Calu3 (cell line): Measurements from ENCODE around the gene RASL11A. TPM values are rescaled to one million over a fixed set of nuclear protein-coding genes. Genes with fewer than 3 reads are reported as not detected.

ENCODE experiments used
- BruUV-seq: library from RNA; stranded (reverse); fragments of 400-500 nt; replicated peaks from 2 replicates; lab custom pipeline; 2021; lab: Mats Ljungman, UMichigan
- CTCF ChIA-PET: fragments of 300-600 bp; sonication (Branson Sonifier 250); formaldehyde crosslinking; loops from one replicate; lab custom pipeline; 2022; ENCODE audit warnings: antibody characterized with exemption; lab: Charles Lee
- DNase-seq: peaks from one replicate; pipeline ENCODE4 v3.0.0; 2022
- H3K27ac Mint-ChIP-seq: one replicate; pipeline ENCODE4 v1.8.0; 2022; ENCODE audit warnings: mixed read lengths; ENCODE audit not compliant: unreplicated experiment
- H3K27me3 Mint-ChIP-seq: one replicate; pipeline ENCODE4 v1.8.0; 2022; ENCODE audit warnings: mixed read lengths; ENCODE audit not compliant: unreplicated experiment
- H3K36me3 Mint-ChIP-seq: one replicate; pipeline ENCODE4 v1.8.0; 2022; ENCODE audit warnings: mild to moderate bottlenecking, moderate library complexity, mixed read lengths; ENCODE audit not compliant: insufficient read depth, unreplicated experiment
- H3K4me1 Mint-ChIP-seq: one replicate; pipeline ENCODE4 v1.8.0; 2022; ENCODE audit warnings: mild to moderate bottlenecking, low read depth, mixed read lengths; ENCODE audit not compliant: unreplicated experiment
- H3K4me3 Mint-ChIP-seq: one replicate; pipeline ENCODE4 v1.8.0; 2022; ENCODE audit warnings: mild to moderate bottlenecking, low read depth, moderate library complexity, mixed read lengths; ENCODE audit not compliant: unreplicated experiment
- H3K9me3 Mint-ChIP-seq: one replicate; pipeline ENCODE4 v1.8.0; 2022; ENCODE audit warnings: low read depth, mixed read lengths; ENCODE audit not compliant: unreplicated experiment
- CTCF ChIP-seq: fragments of 200-600 bp; IDR thresholded peaks from one replicate; pipeline ENCODE4 v1.8.0; 2022; ENCODE audit warnings: antibody characterized with exemption; ENCODE audit not compliant: unreplicated experiment
- intact Hi-C: fragments of 100-400 bp; cut with micrococcal nuclease; formaldehyde crosslinking; loops from one replicate; pipeline ENCODE4 v1.10.0; 2022; ENCODE audit not compliant: unreplicated experiment
- total RNA-seq: library from RNA; stranded (reverse); gene quantifications from 2 replicates; pipeline ENCODE4 v1.2.3, GENCODE V29; 2022

The RASL11A gene
- total RNA-seq, 1 experiment from 2014 or later: 1.3 TPM

GRCh38 chr13:27245610-27246009, 25.0 kb upstream of the RASL11A start:
- TF ChIP-seq CTCF: no peak
- H3K36me3 Mint-ChIP-seq: peaks cover 2% of the 10 kb centered on the region
- no peak overlapping the region for H3K27ac Mint-ChIP-seq
- CTCF ChIA-PET: no interaction called here
- H3K4me3 Mint-ChIP-seq: no peak overlapping the region
- H3K4me1 Mint-ChIP-seq: no peaks in the 10 kb centered on the region
- intact Hi-C loops: no loop called here
- DNase-seq: no peak
- H3K9me3 Mint-ChIP-seq: no peaks in the 10 kb centered on the region
- no peaks in the 10 kb centered on the region for H3K27me3 Mint-ChIP-seq
- BruUV-seq: no TSS peak

- DNase-seq: no peak
- Mint-ChIP-seq H3K4me3 (peak overlapping the region; percentile 77), H3K27me3 (no peaks in the 10 kb centered on the region), H3K27ac (peak overlapping the region; percentile 96), H3K4me1 (peaks cover 6% of the 10 kb centered on the region), H3K36me3 (peaks cover 48% of the 10 kb centered on the region), H3K9me3 (no peaks in the 10 kb centered on the region)
- no peak for TF ChIP-seq CTCF
- CTCF ChIA-PET: interaction anchor here (0.6 to 1.1 kb wide), 2 partner anchors 56 to 186 kb away, joined by 3 to 4 read pairs; no protein-coding TSS in a partner anchor
- TSS peak; percentile 91 for BruUV-seq
- intact Hi-C loops: loop anchor here (2.0 kb wide), 1 partner anchor 78 kb away; no protein-coding TSS in a partner anchor
Observed at GRCh38 chr13:27250833-27251165, 19.8 kb upstream of the RASL11A start.

GRCh38 chr13:27251166-27252091, 19.2 kb upstream of the RASL11A start, which contains the start of gene RPL21:
TSS of gene RPL21 (plus strand) at chr13:27251558. CDS start at chr13:27253777, 2,219 bp downstream.
- TSS peak; percentile 62 for BruUV-seq
- TF ChIP-seq CTCF: no peak
- peaks cover 52% of the 10 kb centered on the region for H3K36me3 Mint-ChIP-seq
- peak; percentile 84 for DNase-seq
- H3K4me3 Mint-ChIP-seq: peak within 1 kb of the TSS; percentile 77
- H3K27ac Mint-ChIP-seq: peak within 1 kb of the TSS; percentile 96
- intact Hi-C loops: loop anchor here (2.0 kb wide), 1 partner anchor 79 kb away; no protein-coding TSS in a partner anchor
- H3K27me3 Mint-ChIP-seq: no peaks in the 10 kb centered on the region
- peaks cover 6% of the 10 kb centered on the region for H3K4me1 Mint-ChIP-seq
- CTCF ChIA-PET: interaction anchor here (0.6 to 1.1 kb wide), 2 partner anchors 56 to 185 kb away, joined by 3 to 4 read pairs; no protein-coding TSS in a partner anchor
- H3K9me3 Mint-ChIP-seq: no peaks in the 10 kb centered on the region

DNA sequence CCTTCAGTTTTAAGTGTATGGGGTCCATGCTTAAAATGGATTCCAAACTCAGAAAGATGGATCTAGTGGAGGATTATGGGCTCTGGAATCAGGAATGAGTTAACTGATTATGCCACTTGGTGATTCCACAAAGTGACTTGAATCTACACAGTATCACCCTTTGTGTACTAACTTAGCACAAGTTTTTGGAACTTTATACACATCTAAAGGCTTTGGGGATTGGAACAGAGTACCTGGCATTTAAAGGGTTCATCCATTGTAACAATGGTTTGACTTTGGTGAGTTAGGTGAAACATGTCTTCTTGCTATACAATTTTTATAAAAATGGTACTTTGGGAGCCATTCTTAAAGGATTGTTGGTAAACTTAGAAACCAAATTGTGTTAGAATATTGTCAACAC, 18.2 kb upstream of the RASL11A start:
- no peaks in the 10 kb centered on the region for H3K27me3 Mint-ChIP-seq
- H3K36me3 Mint-ChIP-seq: peaks cover 62% of the 10 kb centered on the region
- no peak for DNase-seq
- intact Hi-C loops: no loop called here
- peak overlapping the region; percentile 77 for H3K4me3 Mint-ChIP-seq
- TF ChIP-seq CTCF: no peak
- CTCF ChIA-PET: no interaction called here
- no TSS peak for BruUV-seq
- H3K9me3 Mint-ChIP-seq: no peaks in the 10 kb centered on the region
- peak overlapping the region; percentile 96 for H3K27ac Mint-ChIP-seq
- peaks cover 6% of the 10 kb centered on the region for H3K4me1 Mint-ChIP-seq
